SK-N-SH (cell line): ENCODE data around the gene PKNOX2. TPM values are rescaled to one million over a fixed set of nuclear protein-coding genes. Genes with fewer than 3 reads are reported as not detected.

ENCODE experiments used
- CTCF ChIA-PET: fragments of 300-600, 350-600 bp; formaldehyde crosslinking; extraction: SDS; loops from one replicate; lab custom pipeline; 2021; lab: Yijun Ruan, JAX
- POLR2A ChIA-PET: fragments of 350-600 bp; sonication (Branson Sonifier 250); formaldehyde crosslinking; extraction: SDS; loops from one replicate; lab custom pipeline; 2020; ENCODE audit warnings: antibody characterized with exemption, inconsistent platforms; lab: Yijun Ruan, JAX
- DNase-seq: peaks from one replicate; pipeline ENCODE4 v3.0.0; 2012
- H2AFZ ChIP-seq: fragments of 200-600 bp; sonication (generic); 2 replicates; pipeline ENCODE4 v1.8.1; 2016; ENCODE audit warnings: antibody characterized with exemption, mild to moderate bottlenecking, low read depth
- H3F3A ChIP-seq: fragments of 200-600 bp; sonication (generic); replicated peaks from 2 replicates; pipeline ENCODE3; 2016; ENCODE audit warnings: antibody characterized with exemption, mild to moderate bottlenecking; ENCODE audit not compliant: insufficient read depth
- H3K27ac ChIP-seq, 2 experiments: fragments of 200-500 bp in 1 of 2; fragments of 200-600 bp in 1 of 2; sonication (Bioruptor generic) in 1 of 2; sonication (generic), shearing (Covaris generic) in 1 of 2; 2 replicates each; pipeline versions ENCODE4 v1.5.1 to v1.6.1; 2014 to 2016; ENCODE audit warnings: low read depth in 2 of 2, inconsistent platforms in 1 of 2, low read length in 1 of 2, mild to moderate bottlenecking in 1 of 2, mixed read lengths in 1 of 2
- H3K27me3 ChIP-seq: fragments of 200-600 bp; sonication (generic), shearing (Covaris generic); 2 replicates; pipeline ENCODE4 v1.6.1; 2016; ENCODE audit warnings: mixed run types; ENCODE audit not compliant: insufficient read depth
- H3K36me3 ChIP-seq, 2 experiments: fragments of 200-500 bp in 1 of 2; fragments of 200-600 bp in 1 of 2; sonication (Bioruptor generic) in 1 of 2; sonication (generic) in 1 of 2; replicated peaks in 1 of 2; 2 replicates each; pipeline versions ENCODE3 to v1.5.1; 2014 to 2016; ENCODE audit warnings: low read length in 1 of 2, mild to moderate bottlenecking in 1 of 2; ENCODE audit not compliant: insufficient read depth in 2 of 2, control insufficient read depth in 1 of 2
- H3K4me1 ChIP-seq, 2 experiments: fragments of 200-500 bp in 1 of 2; fragments of 200-600 bp in 1 of 2; sonication (Bioruptor generic) in 1 of 2; sonication (generic), shearing (Covaris generic) in 1 of 2; 2 replicates each; pipeline versions ENCODE4 v1.5.1 to v1.6.1; 2014 to 2016; ENCODE audit warnings: low read depth in 1 of 2, low read length in 1 of 2, mixed run types in 1 of 2; ENCODE audit not compliant: insufficient read depth in 2 of 2, control insufficient read depth in 1 of 2
- H3K4me2 ChIP-seq: fragments of 200-600 bp; sonication (generic), shearing (Covaris generic); 2 replicates; pipeline ENCODE4 v1.6.1; 2017; ENCODE audit warnings: mixed run types
- H3K4me3 ChIP-seq, 2 experiments: fragments of 200-500 bp in 1 of 2; fragments of 200-600 bp in 1 of 2; sonication (Bioruptor generic) in 1 of 2; sonication (generic), shearing (Covaris generic) in 1 of 2; 2 replicates each; pipeline versions ENCODE4 v1.5.1 to v1.8.1; 2014 to 2016; ENCODE audit warnings: low read depth in 2 of 2, inconsistent platforms in 1 of 2, low read length in 1 of 2, mild to moderate bottlenecking in 1 of 2, mixed read lengths in 1 of 2, moderate library complexity in 1 of 2
- H3K79me2 ChIP-seq: fragments of 200-600 bp; sonication (generic); 2 replicates; pipeline ENCODE4 v1.8.1; 2017; ENCODE audit warnings: mild to moderate bottlenecking; ENCODE audit not compliant: insufficient read depth
- H3K9ac ChIP-seq: fragments of 200-600 bp; sonication (generic); 2 replicates; pipeline ENCODE4 v1.6.1; 2017; ENCODE audit warnings: mixed run types
- H3K9me2 ChIP-seq: fragments of 200-600 bp; sonication (generic); 2 replicates; pipeline ENCODE4 v1.6.1; 2017; ENCODE audit warnings: mixed run types
- H3K9me3 ChIP-seq: fragments of 200-600 bp; sonication (generic); 2 replicates; pipeline ENCODE4 v1.6.1; 2017; ENCODE audit warnings: mixed run types, mild to moderate bottlenecking, moderate library complexity
- H4K20me1 ChIP-seq: fragments of 200-600 bp; sonication (generic); 2 replicates; pipeline ENCODE4 v1.6.1; 2017; ENCODE audit warnings: mild to moderate bottlenecking, mixed run types; ENCODE audit not compliant: insufficient read depth
- IRF3 ChIP-seq: fragments of 150-350 bp; IDR thresholded peaks from 2 replicates; pipeline ENCODE4 v1.6.1; 2016; ENCODE audit warnings: mild to moderate bottlenecking, low read depth, low read length
- MAX ChIP-seq: IDR thresholded peaks from 2 replicates; pipeline ENCODE4 v1.4.0; 2012; ENCODE audit warnings: low read depth
- REST ChIP-seq: IDR thresholded peaks from 2 replicates; pipeline ENCODE4 v1.6.1; 2012; ENCODE audit warnings: mild to moderate bottlenecking, low read depth, low read length, moderate library complexity
- RFX5 ChIP-seq: IDR thresholded peaks from 2 replicates; pipeline ENCODE4 v1.6.1; 2012; ENCODE audit warnings: mild to moderate bottlenecking, improper control_type of control experiment, low read length
- RXRA ChIP-seq: IDR thresholded peaks from 2 replicates; pipeline ENCODE4 v1.4.0; 2012; ENCODE audit warnings: low read depth, mild to moderate bottlenecking, borderline replicate concordance
- WGBS: methylation state at CpG from one replicate; pipeline ENCODE4 v1.1.6; 2017; ENCODE audit warnings: low lambda C conversion rate; 5-methylcytosine and 5-hydroxymethylcytosine counted together
- polyA plus RNA-seq, 3 experiments: library from polyadenylated mRNA; depleted of rRNA; stranded (reverse); fragments of >200 nt; gene quantifications; 2 replicates each; pipeline ENCODE4 v1.2.3, GENCODE V29; 2012

The PKNOX2 gene
- polyA plus RNA-seq, 1 of the 3 experiments (the other 2 are of a cell fraction) = 0.02 TPM

GRCh38 chr11:125210066-125210465, 45.5 kb downstream of the PKNOX2 start:
- Histone ChIP-seq H3K4me1 (no peaks in the 10 kb centered on the region), H3K36me3 (no peaks in the 10 kb centered on the region), H3K9me2 (no peaks in the 10 kb centered on the region), H2AFZ (no peak overlapping the region), H3K9ac (no peak overlapping the region), H3K4me3 (no peak overlapping the region), H3K4me2 (no peak overlapping the region), H3K79me2 (no peaks in the 10 kb centered on the region), H3K9me3 (no peaks in the 10 kb centered on the region), H4K20me1 (no peaks in the 10 kb centered on the region), H3F3A (no peaks in the 10 kb centered on the region), H3K27me3 (no peaks in the 10 kb centered on the region), H3K27ac (no peak overlapping the region)
- ChIA-PET CTCF (interaction anchor here (0.8 kb wide), 1 partner anchor 194 kb away, joined by 3 read pairs; no protein-coding TSS in a partner anchor), POLR2A (no interaction called here)
- DNase-seq = no peak
- WGBS = 50% methylated on average over 1 of the region's 3 CpGs
- TF ChIP-seq REST = no peak
- TF ChIP-seq MAX = no peak
- no peak for TF ChIP-seq IRF3
- no peak for TF ChIP-seq RXRA

- ChIA-PET CTCF (no interaction called here), POLR2A (no interaction called here)
- Histone ChIP-seq H3K27me3 (no peaks in the 10 kb centered on the region), H3K4me1 (no peaks in the 10 kb centered on the region), H3K9ac (no peak overlapping the region), H4K20me1 (no peaks in the 10 kb centered on the region), H3K36me3 (no peaks in the 10 kb centered on the region), H3K4me2 (no peak overlapping the region), H3F3A (no peaks in the 10 kb centered on the region), H3K4me3 (no peak overlapping the region), H2AFZ (no peak overlapping the region), H3K9me3 (no peaks in the 10 kb centered on the region), H3K27ac (no peak overlapping the region), H3K9me2 (no peaks in the 10 kb centered on the region), H3K79me2 (no peaks in the 10 kb centered on the region)
- no peak for TF ChIP-seq RFX5
- no peak for DNase-seq
- 31% methylated on average over 3 of the region's 5 CpGs for WGBS
Observed at GRCh38 chr11:125211191-125211947, 46.8 kb downstream of the PKNOX2 start.
